Prostate gland (tissue), 2 donors: Measurements from ENCODE around the gene ABLIM3. TPM values are rescaled to one million over a fixed set of nuclear protein-coding genes. Genes with fewer than 3 reads are reported as not detected.

Source experiments
- DNase-seq: peaks from one replicate; pipeline ENCODE4 v3.0.0-alpha.2; 2019; ENCODE audit warnings: low spot score
- H3K27ac ChIP-seq, 2 donors: fragments of 200-600 bp; sonication (generic); 2 replicates each; pipeline ENCODE4 v1.5.1; 2017 to 2019
- H3K27me3 ChIP-seq: fragments of 200-600 bp; sonication (generic); replicated peaks from 2 replicates; pipeline ENCODE4 v1.5.1; 2019; ENCODE audit not compliant: insufficient read depth
- H3K36me3 ChIP-seq, 2 donors: fragments of 200-600 bp; sonication (generic); 1 replicate in 1 of 2; 2 replicates in 1 of 2; pipeline versions ENCODE4 v1.5.1 to v1.8.1; 2017 to 2019
- H3K4me1 ChIP-seq: fragments of 200-600 bp; sonication (generic); replicated peaks from 2 replicates; pipeline ENCODE4 v1.5.1; 2019
- H3K4me3 ChIP-seq, 2 donors: fragments of 200-600 bp; sonication (generic); 2 replicates each; pipeline ENCODE4 v1.5.1; 2017 to 2019
- H3K9me3 ChIP-seq: fragments of 200-600 bp; sonication (generic); 2 replicates; pipeline ENCODE4 v1.5.1; 2017
- CTCF ChIP-seq, 4 experiments: fragments of 200-600 bp in 2 of 4; fragments of 450-650 bp in 2 of 4; sonication (generic) in 2 of 4; IDR thresholded peaks; 1 replicate in 3 of 4; 2 replicates in 1 of 4; pipeline ENCODE4 v1.5.1; 2016 to 2019; ENCODE audit warnings: antibody characterized with exemption in 4 of 4, mild to moderate bottlenecking in 2 of 4, moderate library complexity in 2 of 4
- POLR2A ChIP-seq: fragments of 450-650 bp; IDR thresholded peaks from one replicate; pipeline ENCODE4 v1.6.1; 2016; ENCODE audit warnings: antibody characterized with exemption, mild to moderate bottlenecking
- POLR2AphosphoS5 ChIP-seq: sonication (generic); formaldehyde crosslinking; IDR thresholded peaks from one replicate; pipeline ENCODE4 v1.6.1; 2017; ENCODE audit warnings: antibody characterized with exemption
- WGBS: methylation state at CpG from one replicate; pipeline ENCODE4 v1.1.5; 2018; 5-methylcytosine and 5-hydroxymethylcytosine counted together
- intact Hi-C: fragments of 100-400 bp; cut with DNase I; formaldehyde crosslinking; loops from one replicate; pipeline ENCODE4 v1.14.2; 2022
- total RNA-seq, 2 donors: library from RNA; depleted of rRNA; stranded (reverse); fragments of >200 nt; gene quantifications; one replicate each; pipeline ENCODE4 v1.1.0, GENCODE V29; 2016

The ABLIM3 gene
- total RNA-seq, 2 donors from 2014 or later: 9.0 to 11.7 TPM

- TF ChIP-seq POLR2AphosphoS5 (no peak), CTCF (IDR thresholded peaks at IDR 0.05) (no peak), POLR2A (no peak)
- Histone ChIP-seq H3K4me1 (no peaks in the 10 kb centered on the region), H3K9me3 (no peaks in the 10 kb centered on the region), H3K27ac (no peak overlapping the region), H3K27me3 (no peaks in the 10 kb centered on the region), H3K4me3 (no peak overlapping the region), H3K36me3 (no peaks in the 10 kb centered on the region)
- DNase-seq: no peak
- 59% methylated on average over 4 of the region's 4 CpGs for WGBS
- intact Hi-C loops: no loop called here
These were observed 96.4 kb downstream of the ABLIM3 start for GRCh38 chr5:149237662-149238061.

DNA sequence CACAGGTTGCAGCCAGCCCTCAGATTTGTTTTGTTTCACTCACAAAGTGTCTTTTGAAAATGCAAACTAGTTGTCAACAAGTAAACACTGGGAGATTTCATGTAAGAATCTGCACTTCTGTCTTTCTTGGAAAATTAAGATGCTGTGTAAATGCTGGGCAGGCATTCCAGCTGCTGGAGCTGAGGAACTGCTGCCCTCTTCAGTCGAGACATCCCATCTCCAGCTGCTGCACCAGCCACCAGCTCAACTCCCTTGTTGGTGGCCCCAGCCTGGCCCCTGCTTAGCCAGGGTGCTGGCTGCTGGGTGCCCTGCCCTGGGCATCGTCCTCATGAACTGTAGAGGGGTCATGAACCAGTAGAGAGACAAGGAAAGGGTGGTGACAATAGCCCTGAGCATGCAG, 97.2 kb downstream of the ABLIM3 start:
- no peak overlapping the region for H3K4me3 ChIP-seq
- H3K27me3 ChIP-seq: no peaks in the 10 kb centered on the region
- H3K36me3 ChIP-seq: no peaks in the 10 kb centered on the region
- intact Hi-C loops: no loop called here
- no peak for DNase-seq
- TF ChIP-seq CTCF (IDR thresholded peaks at IDR 0.05) (no peak), POLR2AphosphoS5 (no peak), POLR2A (no peak)
- WGBS: 54% methylated on average over 2 of the region's 2 CpGs
- no peaks in the 10 kb centered on the region for H3K9me3 ChIP-seq
- no peak overlapping the region for H3K27ac ChIP-seq
- no peaks in the 10 kb centered on the region for H3K4me1 ChIP-seq

GRCh38 chr5:149239917-149240316, 98.6 kb downstream of the ABLIM3 start:
- Histone ChIP-seq H3K36me3 (no peaks in the 10 kb centered on the region), H3K27ac (no peak overlapping the region), H3K9me3 (no peaks in the 10 kb centered on the region), H3K4me1 (no peaks in the 10 kb centered on the region), H3K27me3 (no peaks in the 10 kb centered on the region), H3K4me3 (no peak overlapping the region)
- intact Hi-C loops: no loop called here
- DNase-seq: no peak
- no peak for TF ChIP-seq CTCF (IDR thresholded peaks at IDR 0.05)
- TF ChIP-seq POLR2AphosphoS5: no peak
- TF ChIP-seq POLR2A: no peak
- WGBS: 77% methylated on average over 2 of the region's 2 CpGs

DNA sequence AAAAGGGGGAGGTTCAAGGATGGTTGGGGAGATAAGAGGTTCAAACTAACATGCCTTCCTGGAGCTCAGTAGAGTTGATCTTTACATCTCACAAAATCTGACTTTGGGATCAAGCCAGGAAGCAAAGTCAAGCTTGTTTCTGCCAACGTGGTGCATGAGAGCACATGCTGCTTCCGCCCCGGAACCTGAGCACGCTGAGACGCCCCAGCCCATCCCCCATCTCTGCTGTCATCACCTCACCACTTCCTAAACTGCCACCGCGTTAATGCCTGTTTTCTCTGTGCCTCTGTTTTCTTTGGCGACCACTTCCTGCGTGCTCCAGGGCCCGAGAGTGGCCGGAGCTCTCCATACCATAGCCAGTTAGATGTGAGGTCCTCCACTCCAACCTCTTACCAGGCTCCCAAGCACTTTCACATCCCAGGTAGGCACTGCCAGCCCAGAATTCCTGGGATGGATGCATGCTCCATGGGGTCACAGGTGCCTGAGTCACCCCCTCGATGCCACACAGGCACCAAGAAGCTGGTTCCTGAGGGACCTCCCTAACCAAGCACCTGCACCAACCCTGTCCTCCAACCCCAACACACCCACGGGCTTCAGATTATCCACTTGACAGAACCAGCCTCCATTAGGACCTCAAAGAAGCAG, 99.2 kb downstream of the ABLIM3 start:
- Histone ChIP-seq H3K27me3 (no peaks in the 10 kb centered on the region), H3K4me3 (no peak overlapping the region), H3K4me1 (no peaks in the 10 kb centered on the region), H3K36me3 (no peaks in the 10 kb centered on the region), H3K27ac (no peak overlapping the region), H3K9me3 (no peaks in the 10 kb centered on the region)
- intact Hi-C loops: no loop called here
- no peak for TF ChIP-seq POLR2AphosphoS5
- TF ChIP-seq CTCF (IDR thresholded peaks at IDR 0.05): no peak
- TF ChIP-seq POLR2A: no peak
- DNase-seq: no peak
- 41% methylated on average over 12 of the region's 13 CpGs for WGBS

- intact Hi-C loops: no loop called here
- TF ChIP-seq POLR2AphosphoS5 (no peak), CTCF (IDR thresholded peaks at IDR 0.05) (no peak), POLR2A (no peak)
- H3K27ac ChIP-seq: no peak overlapping the region
- H3K9me3 ChIP-seq: no peaks in the 10 kb centered on the region
- H3K4me1 ChIP-seq: no peaks in the 10 kb centered on the region
- no peaks in the 10 kb centered on the region for H3K36me3 ChIP-seq
- no peak for DNase-seq
- no peak overlapping the region for H3K4me3 ChIP-seq
- no peaks in the 10 kb centered on the region for H3K27me3 ChIP-seq
- WGBS: 93% methylated on average over 3 of the region's 3 CpGs
These were observed 101.0 kb downstream of the ABLIM3 start for GRCh38 chr5:149242339-149242738.
